Upper lobe of left lung (tissue), 4 donors: ENCODE measurements around the gene PDE4A.

Source experiments
- POLR2AphosphoS5 ChIP-seq, 2 donors: sonication (generic); formaldehyde crosslinking; IDR thresholded peaks; one replicate each; pipeline ENCODE4 v1.5.1; 2017; ENCODE audit warnings: antibody characterized with exemption in 2 of 2
- TF ChIP-seq, protein P1 (sequence below), 6 experiments: fragments of 450-650 bp in 4 of 6; fragments of 200-600 bp in 2 of 6; sonication (generic) in 2 of 6; IDR thresholded peaks; one replicate each; pipeline ENCODE4 v1.5.1; 2016 to 2019; ENCODE audit warnings: antibody characterized with exemption in 6 of 6

DNA sequence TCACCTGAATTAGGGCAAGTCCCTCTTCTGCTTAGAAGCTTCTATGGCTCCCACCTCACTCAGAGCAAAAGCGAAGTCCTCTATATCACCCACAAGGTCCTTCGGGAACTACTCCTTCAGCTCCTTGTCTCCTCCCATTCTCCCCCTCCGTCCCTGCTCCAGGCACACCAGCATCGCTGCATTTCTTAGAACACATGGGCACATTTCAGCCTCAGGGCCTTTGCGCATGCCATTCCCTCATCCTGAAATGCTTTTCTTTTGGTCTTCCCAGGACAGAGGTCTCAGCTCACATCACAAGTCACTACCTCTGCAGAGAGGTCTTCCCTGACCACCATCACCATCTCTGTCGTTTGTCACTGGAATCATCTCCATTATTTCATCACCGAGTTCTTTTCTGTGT lies 92.9 kb downstream of the PDE4A start:
- TF ChIP-seq, protein P1, sequence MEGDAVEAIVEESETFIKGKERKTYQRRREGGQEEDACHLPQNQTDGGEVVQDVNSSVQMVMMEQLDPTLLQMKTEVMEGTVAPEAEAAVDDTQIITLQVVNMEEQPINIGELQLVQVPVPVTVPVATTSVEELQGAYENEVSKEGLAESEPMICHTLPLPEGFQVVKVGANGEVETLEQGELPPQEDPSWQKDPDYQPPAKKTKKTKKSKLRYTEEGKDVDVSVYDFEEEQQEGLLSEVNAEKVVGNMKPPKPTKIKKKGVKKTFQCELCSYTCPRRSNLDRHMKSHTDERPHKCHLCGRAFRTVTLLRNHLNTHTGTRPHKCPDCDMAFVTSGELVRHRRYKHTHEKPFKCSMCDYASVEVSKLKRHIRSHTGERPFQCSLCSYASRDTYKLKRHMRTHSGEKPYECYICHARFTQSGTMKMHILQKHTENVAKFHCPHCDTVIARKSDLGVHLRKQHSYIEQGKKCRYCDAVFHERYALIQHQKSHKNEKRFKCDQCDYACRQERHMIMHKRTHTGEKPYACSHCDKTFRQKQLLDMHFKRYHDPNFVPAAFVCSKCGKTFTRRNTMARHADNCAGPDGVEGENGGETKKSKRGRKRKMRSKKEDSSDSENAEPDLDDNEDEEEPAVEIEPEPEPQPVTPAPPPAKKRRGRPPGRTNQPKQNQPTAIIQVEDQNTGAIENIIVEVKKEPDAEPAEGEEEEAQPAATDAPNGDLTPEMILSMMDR (IDR thresholded peaks at IDR 0.05), result no peak
- TF ChIP-seq POLR2AphosphoS5 (IDR thresholded peaks at IDR 0.05), result no peak
